ENCODE results near the gene COL4A4.

DNA sequence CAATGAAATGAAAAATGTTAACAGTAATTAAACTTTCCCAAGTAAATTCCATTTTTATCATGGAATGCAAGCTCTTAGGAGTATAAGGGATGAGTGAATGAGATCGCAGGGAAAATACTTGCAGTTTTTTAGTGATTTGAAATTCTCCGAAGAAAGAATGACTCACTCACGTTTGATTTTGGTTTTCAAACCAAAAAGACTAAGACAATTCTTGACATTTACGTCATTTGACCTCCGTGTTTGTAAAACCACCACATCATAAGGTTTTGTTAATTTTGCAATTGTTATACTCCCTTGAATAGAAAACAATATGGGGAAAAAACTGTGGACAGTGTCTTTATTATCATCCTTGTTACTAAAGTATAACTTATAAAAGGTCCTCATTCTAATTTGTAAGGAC is 29.4 kb downstream of the COL4A4 start:
- TF ChIP-seq POLR2A (IDR thresholded peaks at IDR 0.05) (no peak), POLR2AphosphoS5 (IDR thresholded peaks at IDR 0.05; ENCODE audit: insufficient read depth in 1 of 2, low read depth in 1 of 2) (no peak)
- TF ChIP-seq, protein P1, sequence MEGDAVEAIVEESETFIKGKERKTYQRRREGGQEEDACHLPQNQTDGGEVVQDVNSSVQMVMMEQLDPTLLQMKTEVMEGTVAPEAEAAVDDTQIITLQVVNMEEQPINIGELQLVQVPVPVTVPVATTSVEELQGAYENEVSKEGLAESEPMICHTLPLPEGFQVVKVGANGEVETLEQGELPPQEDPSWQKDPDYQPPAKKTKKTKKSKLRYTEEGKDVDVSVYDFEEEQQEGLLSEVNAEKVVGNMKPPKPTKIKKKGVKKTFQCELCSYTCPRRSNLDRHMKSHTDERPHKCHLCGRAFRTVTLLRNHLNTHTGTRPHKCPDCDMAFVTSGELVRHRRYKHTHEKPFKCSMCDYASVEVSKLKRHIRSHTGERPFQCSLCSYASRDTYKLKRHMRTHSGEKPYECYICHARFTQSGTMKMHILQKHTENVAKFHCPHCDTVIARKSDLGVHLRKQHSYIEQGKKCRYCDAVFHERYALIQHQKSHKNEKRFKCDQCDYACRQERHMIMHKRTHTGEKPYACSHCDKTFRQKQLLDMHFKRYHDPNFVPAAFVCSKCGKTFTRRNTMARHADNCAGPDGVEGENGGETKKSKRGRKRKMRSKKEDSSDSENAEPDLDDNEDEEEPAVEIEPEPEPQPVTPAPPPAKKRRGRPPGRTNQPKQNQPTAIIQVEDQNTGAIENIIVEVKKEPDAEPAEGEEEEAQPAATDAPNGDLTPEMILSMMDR (IDR thresholded peaks at IDR 0.05): no peak

All from vagina (tissue), 2 donors.